Measurements from ENCODE around the gene CD109. TPM values are rescaled to one million over a fixed set of nuclear protein-coding genes. Genes with fewer than 3 reads are reported as not detected.

Gene CD109
- total RNA-seq, 1 experiment from 2014 or later: 8.7 TPM

DNA sequence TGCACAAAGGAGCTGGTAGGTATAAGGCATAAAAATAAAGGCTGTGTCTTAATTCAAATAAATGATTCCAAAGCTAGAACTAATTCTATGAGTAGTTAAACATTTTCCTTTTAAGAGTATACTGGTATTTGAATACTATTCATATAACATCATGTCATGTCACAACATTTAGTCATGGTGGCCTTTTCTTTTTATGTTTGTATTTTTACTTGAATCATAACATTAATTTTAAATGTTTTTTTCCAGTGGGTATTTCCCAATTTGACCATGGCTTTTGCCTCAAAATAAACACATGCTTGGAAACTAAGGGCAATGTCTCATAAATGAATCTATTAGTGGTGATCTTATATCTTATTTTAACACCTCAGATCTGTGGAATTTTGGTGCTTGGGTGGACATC, 177.1 kb downstream of the CD109 start:
- intact Hi-C loops (cut with micrococcal nuclease; ENCODE audit: unreplicated experiment): no loop called here
- Histone ChIP-seq H3K4me1 (ENCODE audit: insufficient read depth, low read length, poor library complexity, severe bottlenecking) (no peaks in the 10 kb centered on the region), H3K9me3 (ENCODE audit: low read depth, low read length, poor library complexity, severe bottlenecking) (no peaks in the 10 kb centered on the region), H3K36me3 (ENCODE audit: insufficient read depth, low read length, poor library complexity, severe bottlenecking) (no peaks in the 10 kb centered on the region), H3K4me3 (ENCODE audit: low read depth, low read length, poor library complexity, severe bottlenecking) (no peak overlapping the region), H3K27me3 (replicated peaks; ENCODE audit: insufficient read depth, low read depth, low read length, poor library complexity) (no peaks in the 10 kb centered on the region), H3K27ac (ENCODE audit: low read depth, low read length, poor library complexity, severe bottlenecking) (no peak overlapping the region)
- POLR2A ChIA-PET (ENCODE audit: low non-redundant PET): no interaction called here
- TF ChIP-seq, protein P1, sequence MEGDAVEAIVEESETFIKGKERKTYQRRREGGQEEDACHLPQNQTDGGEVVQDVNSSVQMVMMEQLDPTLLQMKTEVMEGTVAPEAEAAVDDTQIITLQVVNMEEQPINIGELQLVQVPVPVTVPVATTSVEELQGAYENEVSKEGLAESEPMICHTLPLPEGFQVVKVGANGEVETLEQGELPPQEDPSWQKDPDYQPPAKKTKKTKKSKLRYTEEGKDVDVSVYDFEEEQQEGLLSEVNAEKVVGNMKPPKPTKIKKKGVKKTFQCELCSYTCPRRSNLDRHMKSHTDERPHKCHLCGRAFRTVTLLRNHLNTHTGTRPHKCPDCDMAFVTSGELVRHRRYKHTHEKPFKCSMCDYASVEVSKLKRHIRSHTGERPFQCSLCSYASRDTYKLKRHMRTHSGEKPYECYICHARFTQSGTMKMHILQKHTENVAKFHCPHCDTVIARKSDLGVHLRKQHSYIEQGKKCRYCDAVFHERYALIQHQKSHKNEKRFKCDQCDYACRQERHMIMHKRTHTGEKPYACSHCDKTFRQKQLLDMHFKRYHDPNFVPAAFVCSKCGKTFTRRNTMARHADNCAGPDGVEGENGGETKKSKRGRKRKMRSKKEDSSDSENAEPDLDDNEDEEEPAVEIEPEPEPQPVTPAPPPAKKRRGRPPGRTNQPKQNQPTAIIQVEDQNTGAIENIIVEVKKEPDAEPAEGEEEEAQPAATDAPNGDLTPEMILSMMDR (conservative IDR thresholded peaks at IDR 0.05; ENCODE audit: low read depth, low read length): no peak
- no peak for TF ChIP-seq EZH2 (IDR thresholded peaks at IDR 0.05; ENCODE audit: borderline replicate concordance, low read depth, low read length, poor library complexity, severe bottlenecking)
- CTCF ChIA-PET: no interaction called here
- no TSS peak for BruUV-seq (replicated peaks)
- no peak for DNase-seq (ENCODE audit: low spot score)

Other genes starting within 250 kb of the CD109 start
- gene CGAS, start 243.9 kb upstream of the CD109 start, total RNA-seq (2021): 4.2 and 4.6 TPM in 2 replicates
- 44.1 and 50.8 TPM in 2 replicates for gene MTO1, start 234.5 kb upstream of the CD109 start, total RNA-seq (2021)
- 9,320 and 9,713 TPM in 2 replicates for gene EEF1A1, start 175.2 kb upstream of the CD109 start, total RNA-seq (2021)
- gene SLC17A5, start 42.2 kb upstream of the CD109 start, total RNA-seq (2021): 6.1 and 9.0 TPM in 2 replicates

All from A673 (cell line).